Upper lobe of left lung (tissue), 4 donors: ENCODE data around the gene NOTCH4.

Experiments used
- CTCF ChIP-seq, 6 experiments: fragments of 450-650 bp in 4 of 6; fragments of 200-600 bp in 2 of 6; sonication (generic) in 2 of 6; IDR thresholded peaks; one replicate each; pipeline ENCODE4 v1.5.1; 2016 to 2019; ENCODE audit warnings: antibody characterized with exemption in 6 of 6
- EP300 ChIP-seq, 4 donors: sonication (generic); formaldehyde crosslinking; IDR thresholded peaks; one replicate each; pipeline ENCODE4 v1.5.1; 2017; ENCODE audit warnings: antibody characterized with exemption in 4 of 4, control low read depth in 2 of 4
- POLR2A ChIP-seq, 4 donors: fragments of 450-650 bp; IDR thresholded peaks; one replicate each; pipeline ENCODE4 v1.5.1; 2016 to 2017; ENCODE audit warnings: antibody characterized with exemption in 4 of 4, mild to moderate bottlenecking in 2 of 4
- POLR2AphosphoS5 ChIP-seq, 2 donors: sonication (generic); formaldehyde crosslinking; IDR thresholded peaks; one replicate each; pipeline ENCODE4 v1.5.1; 2017; ENCODE audit warnings: antibody characterized with exemption in 2 of 2

GRCh38 chr6:32196682-32197616, 26.9 kb downstream of the NOTCH4 start:
- no peak for TF ChIP-seq POLR2A (IDR thresholded peaks at IDR 0.05)
- no peak for TF ChIP-seq CTCF (IDR thresholded peaks at IDR 0.05)
- TF ChIP-seq EP300 (IDR thresholded peaks at IDR 0.05), result no peak
- TF ChIP-seq POLR2AphosphoS5 (IDR thresholded peaks at IDR 0.05), result no peak
